Esophagus squamous epithelium (tissue), 4 donors: ENCODE data around the gene MRPL37.

Source experiments
- CTCF ChIP-seq, 6 experiments: fragments of 450-650 bp in 4 of 6; fragments of 200-600 bp in 2 of 6; sonication (generic) in 2 of 6; IDR thresholded peaks; one replicate each; pipeline ENCODE4 v1.5.1; 2016 to 2019; ENCODE audit warnings: antibody characterized with exemption in 6 of 6, mild to moderate bottlenecking in 4 of 6, moderate library complexity in 4 of 6
- POLR2A ChIP-seq, 4 donors: fragments of 450-650 bp; IDR thresholded peaks; one replicate each; pipeline ENCODE4 v1.6.1; 2017; ENCODE audit warnings: antibody characterized with exemption in 4 of 4, mild to moderate bottlenecking in 4 of 4, moderate library complexity in 3 of 4

- TF ChIP-seq CTCF (IDR thresholded peaks at IDR 0.05) (no peak), POLR2A (IDR thresholded peaks at IDR 0.05) (no peak)
Measured at GRCh38 chr1:54151013-54151412, 49.0 kb upstream of the MRPL37 start.
